ENCODE measurements around the gene RNF4. TPM values are rescaled to one million over a fixed set of nuclear protein-coding genes. Genes with fewer than 3 reads are reported as not detected.
"Not testable (repeated sequence)": the region's sequence is repeated elsewhere in the genome, so short reads cannot be mapped to it uniquely, and the experiment has no call there.

The RNF4 gene
- total RNA-seq, 4 donors from 2014 or later = 33.2 to 49.0 (median 40.7) TPM

GRCh38 chr4:2462992-2463762 lies 5.7 kb upstream of the RNF4 start:
- intact Hi-C loops (cut with DNase I) = loop anchor here (2.0 to 5.0 kb wide), 2 partner anchors 221 to 242 kb away; partner anchors contain the start of genes HAUS3 and POLN
- Histone ChIP-seq H3K9me3 (no peaks in the 10 kb centered on the region), H3K27me3 (peaks cover 0 to 10% (median 0%) of the 10 kb centered on the region in 4 donors), H3K36me3 (no peaks in the 10 kb centered on the region), H3K27ac (replicated peaks in 1 of 4) (peak overlapping the region; percentile 61 to 84 (median 72)), H3K4me3 (peak overlapping the region; percentile 61 to 80 (median 65)), H3K4me1 (peaks cover 12 to 40% (median 30%) of the 10 kb centered on the region in 4 donors)
- DNase-seq (ENCODE audit: extremely low spot score) = no peak
- WGBS = 40% methylated on average over 23 of the region's 35 CpGs
- TF ChIP-seq EP300 (IDR thresholded peaks at IDR 0.05) = no peak
- TF ChIP-seq CTCF (IDR thresholded peaks at IDR 0.05) = no peak
- no peak for TF ChIP-seq POLR2A (IDR thresholded peaks at IDR 0.05; ENCODE audit: low read depth)
- TF ChIP-seq POLR2AphosphoS5 (IDR thresholded peaks at IDR 0.05) = no peak

GRCh38 chr4:2465032-2465431 lies 3.9 kb upstream of the RNF4 start:
- 84% methylated on average over 6 of the region's 6 CpGs for WGBS
- Histone ChIP-seq H3K4me1 (peaks cover 15 to 49% (median 35%) of the 10 kb centered on the region in 4 donors), H3K27ac (replicated peaks in 1 of 4) (no peak overlapping the region), H3K9me3 (no peaks in the 10 kb centered on the region), H3K27me3 (no peaks in the 10 kb centered on the region), H3K36me3 (no peaks in the 10 kb centered on the region), H3K4me3 (no peak overlapping the region)
- TF ChIP-seq CTCF (IDR thresholded peaks at IDR 0.05) = no peak
- intact Hi-C loops (cut with DNase I) = loop anchor here (5.0 kb wide), 2 partner anchors 48 to 72 kb away; partner anchors contain the start of genes CFAP99, FAM193A and ZFYVE28
- no peak for DNase-seq (ENCODE audit: extremely low spot score)

- H3K4me3 ChIP-seq; DNase-seq (ENCODE audit: extremely low spot score); H3K27me3 ChIP-seq; H3K36me3 ChIP-seq; H3K9me3 ChIP-seq; H3K27ac ChIP-seq (replicated peaks in 1 of 4): not testable (repeated sequence)
- H3K4me1 ChIP-seq = peaks cover 20 to 54% (median 40%) of the 10 kb centered on the region in 4 donors
- intact Hi-C loops (cut with DNase I) = loop anchor here (5.0 kb wide), 2 partner anchors 48 to 72 kb away; partner anchors contain the start of genes CFAP99, FAM193A and ZFYVE28
Measured at GRCh38 chr4:2465544-2465943, 3.4 kb upstream of the RNF4 start.

- peaks cover 0 to 28% (median 17%) of the 10 kb centered on the region in 4 donors for H3K36me3 ChIP-seq
- peaks cover 22 to 57% (median 43%) of the 10 kb centered on the region in 4 donors for H3K4me1 ChIP-seq
- H3K9me3 ChIP-seq = no peaks in the 10 kb centered on the region
- WGBS = 0% methylated on average over 34 of the region's 78 CpGs
- H3K4me3 ChIP-seq = peak overlapping the region; percentile 77 to 95 (median 88)
- H3K27me3 ChIP-seq = no peaks in the 10 kb centered on the region
- H3K27ac ChIP-seq (replicated peaks in 1 of 4) = peak overlapping the region; percentile 87 to 97 (median 94)
- no peak for TF ChIP-seq POLR2AphosphoS5 (IDR thresholded peaks at IDR 0.05)
- no peak for TF ChIP-seq POLR2A (IDR thresholded peaks at IDR 0.05; ENCODE audit: low read depth)
- no peak for TF ChIP-seq CTCF (IDR thresholded peaks at IDR 0.05)
- TF ChIP-seq EP300 (IDR thresholded peaks at IDR 0.05) = no peak
- no peak for DNase-seq (ENCODE audit: extremely low spot score)
- intact Hi-C loops (cut with DNase I) = loop anchor here (5.0 kb wide), 2 partner anchors 52 to 68 kb away; partner anchors contain the start of genes CFAP99, FAM193A and ZFYVE28
Measured at GRCh38 chr4:2469192-2469984, 482 bp downstream of the RNF4 start.

- no peak for DNase-seq (ENCODE audit: extremely low spot score)
- intact Hi-C loops (cut with DNase I) = no loop called here
Measured at GRCh38 chr4:2470791-2471190, 1.9 kb downstream of the RNF4 start.

More at GRCh38 chr4:2470791-2471190, 1.9 kb downstream of the RNF4 start:
- Histone ChIP-seq H3K4me1 (peaks cover 22 to 66% (median 48%) of the 10 kb centered on the region in 4 donors), H3K27ac (replicated peaks in 1 of 4) (peak overlapping the region in 3 of 4 donors; percentile 16 to 93 (median 87)), H3K4me3 (peak overlapping the region in 1 of 4 donors; percentile 95), H3K36me3 (peaks cover 0 to 28% (median 17%) of the 10 kb centered on the region in 4 donors), H3K27me3 (no peaks in the 10 kb centered on the region), H3K9me3 (no peaks in the 10 kb centered on the region)
- TF ChIP-seq POLR2A (IDR thresholded peaks at IDR 0.05; ENCODE audit: low read depth) (no peak), POLR2AphosphoS5 (IDR thresholded peaks at IDR 0.05) (no peak), EP300 (IDR thresholded peaks at IDR 0.05) (no peak), CTCF (IDR thresholded peaks at IDR 0.05) (no peak)
- 85% methylated on average over 7 of the region's 7 CpGs for WGBS
